Astrocyte of the cerebellum (primary cell): Measurements from ENCODE around the gene NLRP7.
"Not testable (repeated sequence)": the region's sequence is repeated elsewhere in the genome, so short reads cannot be mapped to it uniquely, and the experiment has no call there.

Experiments used
- DNase-seq: peaks from one replicate; pipeline ENCODE4 v3.0.0-alpha.2; 2011; ENCODE audit warnings: low read depth
- H3K4me3 ChIP-seq: 2 replicates; pipeline ENCODE4 v1.5.1; 2011; ENCODE audit warnings: mild to moderate bottlenecking, low read depth, low read length, moderate library complexity
- CTCF ChIP-seq: IDR thresholded peaks from 2 replicates; pipeline ENCODE4 v1.5.1; 2012; ENCODE audit warnings: low read length, low read depth, moderate library complexity, mild to moderate bottlenecking; ENCODE audit errors: missing control alignments
- in situ Hi-C: cut with HindIII; loops from 2 replicates; pipeline ENCODE4 v1.10.0; 2017; ENCODE audit warnings: low sequenced_read_pairs

NLRP7 gene

DNA sequence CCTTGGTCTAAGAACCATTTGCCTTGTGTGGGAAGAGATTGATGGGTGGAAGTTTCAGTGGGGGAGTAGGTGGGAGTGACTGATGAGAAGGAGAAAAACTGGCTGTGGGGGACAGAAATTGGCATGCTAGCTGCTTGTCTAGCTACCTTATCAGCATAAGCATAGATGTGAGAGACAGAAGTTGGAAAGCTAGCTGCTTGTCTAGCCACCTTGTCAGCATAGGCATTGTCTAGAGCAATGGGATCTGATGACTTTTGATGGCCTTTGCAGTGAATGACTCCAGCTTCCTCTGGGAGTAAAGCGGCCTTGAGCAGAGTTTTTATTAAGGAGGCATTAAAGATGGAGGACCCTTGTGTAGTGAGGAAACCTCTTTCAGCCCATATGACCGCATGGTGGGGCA is 51.3 kb downstream of the NLRP7 start:
- DNase-seq, result no peak
- TF ChIP-seq CTCF, result no peak
- H3K4me3 ChIP-seq, result no peak overlapping the region
- in situ Hi-C loops, result no loop called here

- in situ Hi-C loops, H3K4me3 ChIP-seq: not testable (repeated sequence)
These were observed 53.2 kb downstream of the NLRP7 start for GRCh38 chr19:54894106-54894505.

DNA sequence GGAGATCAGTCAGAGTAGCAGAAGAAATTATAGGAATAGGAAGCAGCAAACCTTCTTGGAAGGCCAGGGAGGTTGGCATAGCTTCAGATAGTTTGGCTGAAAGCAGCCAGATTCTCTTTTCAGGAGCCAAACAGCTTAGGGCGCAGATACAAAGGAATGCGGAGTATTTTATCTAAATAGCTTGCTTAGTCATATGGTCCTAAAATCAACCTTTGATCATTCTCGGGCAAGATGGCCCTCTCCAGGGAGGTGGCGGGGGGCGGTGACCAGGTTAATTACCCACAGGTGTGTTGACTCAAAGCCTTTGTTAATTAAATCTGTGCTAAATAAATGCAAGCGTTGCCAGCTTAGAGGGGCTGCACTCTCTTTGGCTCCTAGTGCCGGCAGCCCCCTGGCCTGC is 53.9 kb downstream of the NLRP7 start:
- no peak for TF ChIP-seq CTCF
- in situ Hi-C loops, result no loop called here
- H3K4me3 ChIP-seq, result no peak overlapping the region
- no peak for DNase-seq

More at GRCh38 chr19:54894106-54894505, 53.2 kb downstream of the NLRP7 start:
- not testable (repeated sequence) for DNase-seq

GRCh38 chr19:54889566-54889965 is 57.8 kb downstream of the NLRP7 start:
- TF ChIP-seq CTCF, result no peak
- in situ Hi-C loops, result no loop called here
- no peak overlapping the region for H3K4me3 ChIP-seq

GRCh38 chr19:54888239-54888638 is 59.1 kb downstream of the NLRP7 start:
- in situ Hi-C loops, result no loop called here
- no peak for TF ChIP-seq CTCF
- DNase-seq, result no peak
- no peak overlapping the region for H3K4me3 ChIP-seq

More at GRCh38 chr19:54889566-54889965, 57.8 kb downstream of the NLRP7 start:
- DNase-seq, result no peak

- DNase-seq, result no peak
- H3K4me3 ChIP-seq, result no peak overlapping the region
- in situ Hi-C loops, result no loop called here
- no peak for TF ChIP-seq CTCF
These were observed 64.1 kb downstream of the NLRP7 start for GRCh38 chr19:54883228-54883627.

DNA sequence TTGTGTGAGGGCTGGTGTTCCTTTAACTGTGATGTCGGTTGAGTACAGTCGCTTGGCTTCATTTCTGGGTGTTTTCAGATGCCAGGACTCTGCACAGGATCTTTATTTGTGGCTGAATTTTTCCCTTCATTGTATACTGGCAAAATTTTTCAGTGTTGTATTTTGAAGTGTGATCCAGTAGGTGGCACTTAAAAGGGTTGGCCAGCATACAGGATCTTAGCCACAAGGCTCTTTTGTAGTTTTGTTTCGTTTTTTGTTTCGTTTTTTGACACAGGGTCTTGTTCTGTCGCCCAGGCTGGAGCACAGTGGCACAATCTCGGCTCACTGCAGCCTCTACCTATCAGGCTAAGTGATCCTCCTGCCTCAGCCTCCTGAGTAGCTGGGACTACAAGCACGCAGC is 64.6 kb downstream of the NLRP7 start:
- H3K4me3 ChIP-seq, result no peak overlapping the region
- in situ Hi-C loops, result no loop called here
- no peak for DNase-seq
- no peak for TF ChIP-seq CTCF
